Neural crest cell (in vitro differentiated cells): Measurements from ENCODE around the gene RNASEH2B. TPM values are rescaled to one million over a fixed set of nuclear protein-coding genes. Genes with fewer than 3 reads are reported as not detected.

Experiments
- DNase-seq: peaks from one replicate; pipeline ENCODE4 v3.0.0; 2021; ENCODE audit warnings: low read depth, mixed read lengths, low spot score
- H3K27ac Mint-ChIP-seq: one replicate; pipeline ENCODE4 v1.8.0; 2021; ENCODE audit warnings: mild to moderate bottlenecking, mixed read lengths; ENCODE audit not compliant: unreplicated experiment
- H3K27me3 Mint-ChIP-seq: 2 replicates; pipeline ENCODE4 v1.8.0; 2021; ENCODE audit warnings: low read depth, mild to moderate bottlenecking, mixed read lengths
- H3K36me3 Mint-ChIP-seq: 2 replicates; pipeline ENCODE4 v1.8.0; 2021; ENCODE audit warnings: low read depth, mild to moderate bottlenecking, mixed read lengths
- H3K4me1 Mint-ChIP-seq: 2 replicates; pipeline ENCODE4 v1.8.0; 2021; ENCODE audit warnings: mixed read lengths
- H3K4me3 Mint-ChIP-seq: one replicate; pipeline ENCODE4 v1.8.0; 2021; ENCODE audit warnings: mild to moderate bottlenecking, mixed read lengths
- H3K9me3 Mint-ChIP-seq: 2 replicates; pipeline ENCODE4 v1.8.0; 2021; ENCODE audit warnings: mixed read lengths
- CTCF ChIP-seq: fragments of 200-600 bp; sonication (generic); conservative IDR thresholded peaks from 2 replicates; pipeline ENCODE4 v1.5.0; 2021; ENCODE audit warnings: antibody characterized with exemption, mild to moderate bottlenecking
- total RNA-seq: library from RNA; stranded (reverse); gene quantifications from 2 replicates; pipeline ENCODE4 v1.2.1, GENCODE V29; 2021

The RNASEH2B gene
- total RNA-seq, 1 donor from 2014 or later = 53.2 TPM

GRCh38 chr13:50932091-50932490 lies 22.5 kb downstream of the RNASEH2B start:
- Mint-ChIP-seq H3K27me3 (no peaks in the 10 kb centered on the region), H3K4me1 (no peaks in the 10 kb centered on the region), H3K36me3 (peaks cover 31% of the 10 kb centered on the region), H3K4me3 (no peak overlapping the region), H3K9me3 (peaks cover 6% of the 10 kb centered on the region), H3K27ac (no peak overlapping the region)
- no peak for TF ChIP-seq CTCF
- no peak for DNase-seq

GRCh38 chr13:50934735-50935435 lies 25.3 kb downstream of the RNASEH2B start:
- no peak overlapping the region for H3K27ac Mint-ChIP-seq
- H3K27me3 Mint-ChIP-seq = no peaks in the 10 kb centered on the region
- no peak for TF ChIP-seq CTCF
- H3K9me3 Mint-ChIP-seq = peaks cover 11% of the 10 kb centered on the region
- DNase-seq = no peak
- H3K4me1 Mint-ChIP-seq = no peaks in the 10 kb centered on the region
- peaks cover 40% of the 10 kb centered on the region for H3K36me3 Mint-ChIP-seq
- H3K4me3 Mint-ChIP-seq = no peak overlapping the region

- no peak overlapping the region for H3K4me3 Mint-ChIP-seq
- DNase-seq = no peak
- H3K36me3 Mint-ChIP-seq = peaks cover 40% of the 10 kb centered on the region
- no peaks in the 10 kb centered on the region for H3K27me3 Mint-ChIP-seq
- H3K27ac Mint-ChIP-seq = peak overlapping the region; percentile 91
- TF ChIP-seq CTCF = no peak
- H3K9me3 Mint-ChIP-seq = peaks cover 11% of the 10 kb centered on the region
- no peaks in the 10 kb centered on the region for H3K4me1 Mint-ChIP-seq
These were observed 27.1 kb downstream of the RNASEH2B start for GRCh38 chr13:50936679-50937078.

- no peak for TF ChIP-seq CTCF
- Mint-ChIP-seq H3K9me3 (peaks cover 9% of the 10 kb centered on the region), H3K4me3 (no peak overlapping the region), H3K36me3 (peaks cover 33% of the 10 kb centered on the region), H3K4me1 (peaks cover 5% of the 10 kb centered on the region), H3K27ac (no peak overlapping the region), H3K27me3 (no peaks in the 10 kb centered on the region)
- no peak for DNase-seq
These were observed 30.9 kb downstream of the RNASEH2B start for GRCh38 chr13:50940509-50940908.

GRCh38 chr13:50941146-50941545 lies 31.6 kb downstream of the RNASEH2B start:
- Mint-ChIP-seq H3K4me1 (peaks cover 5% of the 10 kb centered on the region), H3K27ac (no peak overlapping the region), H3K9me3 (peaks cover 5% of the 10 kb centered on the region), H3K4me3 (no peak overlapping the region), H3K36me3 (peaks cover 27% of the 10 kb centered on the region), H3K27me3 (no peaks in the 10 kb centered on the region)
- TF ChIP-seq CTCF = no peak
- DNase-seq = no peak
